GM04503 (cell line): ENCODE measurements around the gene PIAS1.
"Not testable (repeated sequence)": the region's sequence is repeated elsewhere in the genome, so short reads cannot be mapped to it uniquely, and the experiment has no call there.

Experiments
- DNase-seq: peaks from one replicate; pipeline ENCODE4 v3.0.0-alpha.2; 2012; ENCODE audit warnings: low read depth

The PIAS1 gene

GRCh38 chr15:68183616-68184315 is 129.7 kb downstream of the PIAS1 start:
- DNase-seq, result no peak

- no peak for DNase-seq
Measured at GRCh38 chr15:68184616-68185480, 130.7 kb downstream of the PIAS1 start.

DNA sequence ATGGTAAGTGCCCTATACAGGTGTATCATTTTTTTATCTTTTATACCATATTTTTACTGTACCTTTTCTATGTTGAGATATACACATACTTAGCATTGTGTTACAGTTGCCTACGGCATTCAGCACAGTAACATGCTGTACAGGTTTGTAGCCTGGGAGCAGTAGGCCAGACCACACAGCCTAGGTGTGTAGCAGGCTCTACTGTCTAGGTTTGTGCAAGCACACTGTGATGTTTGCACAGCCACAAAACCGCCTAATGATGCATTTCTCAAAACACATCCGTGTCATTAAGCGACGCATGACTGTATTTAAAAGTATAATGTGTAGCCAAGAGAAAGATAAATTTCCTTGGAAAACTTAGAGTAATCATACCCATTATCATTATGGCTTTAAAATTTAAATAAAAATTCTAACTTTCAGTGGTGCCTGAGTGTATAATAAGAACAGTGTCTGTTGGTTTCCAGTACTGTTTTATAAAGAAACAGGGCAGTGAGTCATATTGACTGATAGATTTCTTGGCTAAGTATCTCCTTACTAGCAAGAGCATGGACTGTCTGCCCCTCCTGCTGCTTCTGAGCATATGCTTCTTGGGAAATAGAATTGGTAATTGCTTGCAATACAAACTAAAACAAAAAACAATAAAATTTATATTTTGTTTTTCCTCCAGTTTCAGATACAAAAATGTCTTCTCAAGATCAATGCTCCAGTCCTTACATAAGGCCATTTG is 132.7 kb downstream of the PIAS1 start:
- DNase-seq, result no peak

DNA sequence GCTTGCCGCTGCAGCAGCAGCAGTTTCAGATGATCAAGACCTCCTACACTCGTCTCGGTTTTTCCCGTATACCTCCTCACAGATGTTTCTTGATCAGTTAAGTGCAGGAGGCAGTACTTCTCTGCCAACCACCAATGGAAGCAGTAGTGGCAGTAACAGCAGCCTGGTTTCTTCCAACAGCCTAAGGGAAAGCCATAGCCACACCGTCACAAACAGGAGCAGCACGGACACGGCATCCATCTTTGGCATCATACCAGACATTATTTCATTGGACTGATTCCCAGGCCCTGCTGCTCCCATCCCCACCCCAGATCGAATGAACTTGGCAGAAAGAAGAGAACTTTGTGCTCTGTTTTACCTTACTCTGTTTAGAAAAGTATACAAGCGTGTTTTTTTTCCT is 133.4 kb downstream of the PIAS1 start:
- no peak for DNase-seq

DNA sequence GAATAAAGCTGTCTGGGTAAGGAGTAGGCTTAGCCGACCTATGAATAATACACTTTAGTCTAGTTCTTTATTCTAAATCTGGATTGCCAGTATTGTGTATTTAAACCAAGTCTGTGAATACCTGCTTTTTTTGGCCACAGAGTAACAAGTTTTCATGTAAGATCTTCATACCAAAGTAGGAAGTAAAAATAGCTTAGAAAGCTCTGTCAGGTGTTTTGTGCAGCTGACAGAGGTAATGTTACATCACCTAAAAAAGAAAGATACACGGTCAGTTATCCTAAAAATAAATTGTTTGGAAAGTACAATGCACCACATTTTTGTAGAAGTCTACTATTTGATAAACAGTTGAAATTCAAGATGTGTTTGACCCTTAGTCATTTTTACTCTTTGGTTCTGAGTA is 134.5 kb downstream of the PIAS1 start:
- no peak for DNase-seq

- DNase-seq, result no peak
Measured at GRCh38 chr15:68190048-68190447, 135.9 kb downstream of the PIAS1 start.

- DNase-seq, result no peak
Measured at GRCh38 chr15:68191555-68191954, 137.4 kb downstream of the PIAS1 start.

DNA sequence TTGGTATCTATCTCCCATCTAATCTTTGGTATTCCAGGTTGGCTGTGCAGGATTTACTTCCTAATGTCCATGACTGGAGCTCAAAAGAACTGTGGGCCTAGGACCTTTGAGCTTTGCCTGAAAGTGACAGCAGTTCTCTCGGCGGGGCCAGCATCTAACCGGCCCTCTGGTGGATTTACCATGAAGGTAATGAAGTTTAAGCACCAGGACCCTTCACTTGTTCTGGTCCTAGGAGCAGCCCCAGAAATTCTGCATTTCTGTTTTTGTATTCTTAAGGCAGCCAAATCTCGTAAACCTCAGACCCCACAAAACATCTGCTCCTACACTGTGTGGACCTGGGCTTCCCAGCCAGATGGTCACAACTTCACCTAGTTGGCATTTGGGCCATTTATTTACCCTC is 138.0 kb downstream of the PIAS1 start:
- no peak for DNase-seq

GRCh38 chr15:68192804-68193486 is 138.8 kb downstream of the PIAS1 start:
- no peak for DNase-seq

GRCh38 chr15:68195336-68196112 is 141.4 kb downstream of the PIAS1 start:
- no peak for DNase-seq

DNA sequence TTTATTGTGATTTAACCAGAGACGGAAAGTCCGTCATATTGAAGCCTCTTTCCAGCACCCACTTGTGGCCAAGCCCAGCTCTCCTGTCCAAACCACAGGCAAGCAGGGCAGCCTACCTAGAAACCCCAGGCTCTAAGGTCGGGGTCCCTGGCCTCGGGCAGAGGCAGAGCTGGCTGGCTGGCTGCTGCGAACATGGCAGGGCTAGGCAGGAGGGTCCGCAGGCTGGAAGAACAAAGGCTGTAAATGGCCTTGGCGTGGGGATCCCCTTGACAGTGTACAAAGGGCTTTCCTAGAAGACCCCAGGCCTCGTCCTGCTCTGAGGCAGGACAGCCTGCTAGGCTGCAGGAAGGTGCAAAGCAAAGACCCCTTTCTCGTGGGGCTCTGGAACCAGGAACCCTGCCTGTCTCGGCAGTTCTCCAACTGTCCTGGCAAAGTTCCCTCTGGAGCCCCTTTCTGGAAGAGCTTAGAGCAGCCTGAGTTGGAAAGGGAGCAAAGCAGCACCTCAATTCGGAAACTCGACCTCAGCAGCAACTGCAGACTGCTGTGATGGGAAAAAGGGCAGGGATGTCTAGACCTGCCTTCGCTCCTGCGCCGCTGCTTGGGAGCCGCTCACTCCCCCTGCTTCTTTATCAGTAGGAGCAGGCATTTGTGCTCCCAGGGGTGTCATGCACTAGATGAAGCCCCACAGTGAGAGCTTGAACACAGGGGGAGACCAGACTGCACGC is 142.5 kb downstream of the PIAS1 start:
- DNase-seq, result no peak

DNA sequence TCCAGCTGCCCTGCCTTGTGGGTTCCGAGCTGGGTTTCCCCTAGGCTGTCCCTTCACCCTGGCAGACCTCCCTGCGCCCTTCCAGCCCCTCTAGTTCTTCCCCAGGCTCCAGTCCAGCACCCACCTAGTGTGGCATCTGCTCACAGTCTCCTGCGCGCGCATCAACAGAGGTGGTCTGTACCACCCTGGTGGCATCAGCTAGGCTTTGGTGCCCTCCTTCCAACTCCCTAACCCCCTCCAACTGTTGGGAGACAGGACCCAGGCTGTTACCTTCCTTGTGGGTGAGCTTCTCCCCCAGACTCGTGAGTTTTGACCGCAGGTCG is 143.0 kb downstream of the PIAS1 start:
- DNase-seq, result no peak

GRCh38 chr15:68197661-68198437 is 143.7 kb downstream of the PIAS1 start:
- no peak for DNase-seq

DNA sequence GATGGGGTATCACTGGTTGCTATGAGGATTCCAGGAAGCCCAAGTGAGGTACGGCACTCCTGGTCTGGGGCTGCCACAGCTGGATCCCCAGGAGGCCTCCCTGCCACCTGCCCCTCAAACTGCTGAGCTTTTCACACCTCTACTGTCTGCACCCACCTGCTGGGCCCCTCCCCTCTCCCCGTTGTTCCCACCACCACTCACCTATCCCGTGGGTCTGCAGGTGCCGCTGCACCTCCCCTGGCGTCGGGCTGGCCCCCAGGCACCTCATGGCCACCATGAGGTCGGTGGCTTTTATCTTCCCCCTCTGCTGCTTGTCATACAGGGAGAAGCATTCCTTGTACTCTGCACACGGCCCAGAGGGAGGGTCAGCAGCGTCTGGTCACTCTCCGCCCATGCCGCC is 145.2 kb downstream of the PIAS1 start:
- no peak for DNase-seq

- DNase-seq, result no peak
Measured at GRCh38 chr15:68200016-68200861, 146.1 kb downstream of the PIAS1 start.

DNA sequence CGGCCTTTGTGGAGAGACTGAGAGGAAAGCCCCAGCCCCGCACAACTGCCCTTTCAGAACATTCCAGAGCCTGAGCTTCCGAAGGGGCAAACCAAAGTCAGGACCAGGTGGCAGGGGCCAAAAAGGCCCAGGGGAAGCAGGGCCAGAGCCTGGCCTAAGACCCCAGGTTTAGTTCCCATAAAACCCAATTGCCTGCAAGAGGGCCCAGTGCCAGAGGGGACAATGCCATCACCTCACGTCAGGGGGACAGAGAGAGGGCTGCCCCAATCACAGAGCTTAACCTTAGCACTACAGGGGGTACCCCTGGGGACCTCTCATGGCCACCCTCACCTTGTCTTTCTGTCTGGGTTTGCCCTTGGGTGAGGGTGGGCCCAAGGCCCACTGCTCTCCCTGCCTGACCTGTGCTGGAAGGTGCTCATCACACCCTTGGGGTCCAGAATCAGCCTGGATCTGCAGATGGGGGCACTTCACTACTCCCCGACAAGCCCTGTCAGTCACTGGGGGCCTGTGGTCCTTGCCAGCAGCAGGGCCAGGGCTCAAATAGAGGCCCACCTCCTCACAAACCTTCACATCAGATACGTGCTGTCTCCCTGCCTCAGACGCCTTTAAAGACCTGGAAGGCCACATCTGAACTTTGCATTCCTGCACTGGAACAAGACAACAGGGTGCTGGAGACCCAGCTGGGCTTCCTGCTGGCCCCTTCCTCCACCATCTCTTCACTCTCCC is 147.2 kb downstream of the PIAS1 start:
- no peak for DNase-seq

DNA sequence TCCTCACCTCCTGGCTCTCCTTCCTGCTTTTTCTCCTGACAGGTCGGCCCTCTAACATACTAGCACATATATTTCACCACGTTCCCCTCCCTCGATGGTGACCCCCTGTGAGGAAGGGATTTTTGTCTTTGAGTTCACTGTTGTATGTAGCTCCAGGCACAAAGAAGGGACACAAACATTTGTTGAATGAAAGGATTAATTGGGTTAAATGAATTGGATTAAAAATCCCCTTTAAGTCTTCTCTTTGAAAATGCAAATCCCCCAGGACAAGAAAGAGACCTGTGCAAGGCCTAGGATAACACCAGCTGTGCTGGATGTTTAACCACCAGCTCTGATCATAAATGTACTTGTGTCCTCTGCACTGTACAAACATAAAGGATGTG is 147.8 kb downstream of the PIAS1 start:
- no peak for DNase-seq

DNA sequence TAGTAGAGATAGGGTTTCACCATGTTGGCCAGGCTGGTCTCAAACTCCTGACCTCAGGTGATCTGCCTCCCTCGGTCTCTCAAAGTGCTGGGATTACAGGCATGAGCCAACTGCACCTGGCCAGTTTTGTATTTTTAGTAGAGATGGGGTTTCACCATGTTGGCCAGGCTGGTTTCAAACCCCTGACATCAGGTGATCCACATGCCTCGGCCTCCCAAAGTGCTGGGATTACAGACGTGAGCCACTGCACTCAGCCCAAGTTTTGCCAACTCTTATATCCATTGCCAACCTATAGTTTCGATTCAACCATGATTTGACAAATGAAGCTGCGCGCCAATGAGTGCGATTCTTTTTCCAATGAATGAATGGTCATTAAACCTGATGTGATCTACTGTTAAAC is 148.9 kb downstream of the PIAS1 start:
- not testable (repeated sequence) for DNase-seq

GRCh38 chr15:68203486-68203885 is 149.4 kb downstream of the PIAS1 start:
- DNase-seq, result no peak
